ENCODE measurements around the gene LRGUK.

Gene LRGUK

DNA sequence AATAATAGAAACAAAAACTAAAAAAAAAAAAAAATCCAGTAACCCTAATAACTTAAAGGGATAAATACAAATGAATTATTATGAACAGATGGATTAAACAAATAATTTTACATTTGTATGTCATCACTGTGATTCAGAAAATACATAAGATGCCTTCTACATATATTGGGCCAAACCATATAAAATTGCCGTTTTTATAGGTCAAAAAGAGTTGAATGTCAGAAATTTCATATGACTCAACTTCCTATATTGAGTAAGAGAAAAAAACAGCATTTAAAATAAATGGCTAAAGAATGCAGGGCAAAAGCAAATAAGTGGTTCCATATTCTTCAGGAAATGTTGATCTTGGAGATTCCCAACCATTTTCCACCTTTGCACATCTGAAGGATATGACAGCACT lies 180.2 kb downstream of the LRGUK start:
- DNase-seq = no peak

DNA sequence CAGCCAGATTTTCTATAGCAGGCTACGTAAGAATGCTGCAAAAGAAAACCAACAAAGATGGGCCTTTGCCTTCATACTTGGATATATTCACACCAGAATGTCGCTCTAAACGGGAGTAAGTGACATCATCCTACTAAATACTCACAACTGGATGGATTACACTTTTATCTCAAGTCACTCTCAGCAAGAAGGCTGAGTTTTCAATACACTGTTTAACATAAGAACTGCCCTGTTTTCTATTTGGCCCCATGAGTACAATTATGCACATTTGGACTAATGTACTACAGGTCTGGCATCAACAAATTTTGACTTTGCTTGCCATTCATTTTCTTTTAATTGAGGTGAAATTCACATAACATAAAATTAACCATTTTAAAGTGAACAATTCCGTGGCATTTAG lies 181.4 kb downstream of the LRGUK start:
- DNase-seq = no peak

DNA sequence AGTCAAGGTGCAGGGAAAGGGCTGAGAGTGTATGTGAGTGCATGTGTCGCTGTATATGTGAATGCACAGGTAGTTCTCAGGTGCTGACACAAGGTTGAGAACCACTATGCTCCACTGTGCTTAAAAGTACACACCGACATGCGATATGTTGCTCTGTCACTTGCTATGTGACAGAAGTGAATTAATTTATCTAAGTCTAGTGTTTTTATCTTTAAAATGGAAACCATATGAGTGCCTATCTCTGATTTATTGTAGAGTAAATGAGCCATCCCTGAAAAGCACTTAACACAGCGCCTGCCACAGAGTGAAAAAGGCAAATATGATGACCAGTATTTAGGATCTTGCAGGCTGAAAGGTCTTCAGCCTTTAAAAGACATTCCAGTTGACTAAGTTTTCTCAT lies 184.7 kb downstream of the LRGUK start:
- no peak for DNase-seq

DNA sequence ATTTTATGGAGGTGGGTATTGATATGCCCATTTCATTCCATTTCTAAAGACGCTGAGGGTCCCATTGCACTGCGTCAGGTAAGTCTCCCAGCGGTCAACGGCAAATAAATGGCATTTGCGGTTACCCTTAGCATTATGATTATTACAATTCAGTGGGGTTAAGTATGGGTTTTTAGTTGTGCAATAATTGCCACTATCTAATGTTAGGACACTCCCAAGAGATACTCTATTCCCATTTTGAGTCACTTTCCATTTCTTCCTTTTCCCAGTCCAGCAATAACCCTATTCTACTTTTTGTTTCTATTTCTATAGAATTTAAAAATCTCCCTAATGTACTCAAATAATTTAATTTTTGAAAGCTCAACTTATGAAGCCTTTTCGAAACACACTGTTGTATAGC lies 185.6 kb downstream of the LRGUK start:
- no peak for DNase-seq

DNA sequence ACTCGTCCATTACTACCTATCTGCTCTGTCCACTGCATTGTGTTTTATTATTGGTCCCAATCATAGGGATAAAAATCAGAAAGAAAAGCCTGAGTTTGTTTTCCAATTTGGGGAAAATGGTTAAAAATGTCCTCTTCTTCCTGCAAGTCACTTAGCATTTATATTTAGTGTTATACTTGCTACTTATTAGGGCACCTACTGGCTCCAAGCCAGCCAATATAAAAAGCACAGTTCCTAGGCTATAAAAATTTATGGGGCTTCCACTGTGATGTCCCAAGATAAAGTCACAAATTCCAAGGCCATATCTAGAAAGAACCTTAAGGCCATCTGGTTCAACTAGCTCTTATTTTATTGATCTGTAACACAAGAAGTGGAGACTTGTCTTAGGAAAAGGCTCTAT lies 186.4 kb downstream of the LRGUK start:
- no peak for DNase-seq

Data from retina (tissue), 1 donor.